ENCODE results near the gene ASTN1. TPM values are rescaled to one million over a fixed set of nuclear protein-coding genes. Genes with fewer than 3 reads are reported as not detected.

Gene ASTN1
- total RNA-seq, 2 donors from 2014 or later, result not detected

- DNase-seq, result no peak
- H3K27ac Mint-ChIP-seq, result no peak overlapping the region
These were observed 132.1 kb downstream of the ASTN1 start for GRCh38 chr1:177032434-177032833.

GRCh38 chr1:177024623-177025022, 139.9 kb downstream of the ASTN1 start:
- no peaks in the 10 kb centered on the region for H3K36me3 Mint-ChIP-seq (ENCODE audit: low read depth)
- H3K27me3 Mint-ChIP-seq, result no peaks in the 10 kb centered on the region
- H3K27ac Mint-ChIP-seq, result no peak overlapping the region
- peaks cover 4% of the 10 kb centered on the region for H3K9me3 ChIP-seq (ENCODE audit: control insufficient read depth, low read length, poor library complexity, severe bottlenecking)
- no peak for ATAC-seq
- H3K4me3 Mint-ChIP-seq, result no peak overlapping the region
- DNase-seq, result no peak
- no peaks in the 10 kb centered on the region for H3K4me1 Mint-ChIP-seq

More at GRCh38 chr1:177032434-177032833, 132.1 kb downstream of the ASTN1 start:
- Mint-ChIP-seq H3K4me3 (no peak overlapping the region), H3K4me1 (no peaks in the 10 kb centered on the region), H3K36me3 (ENCODE audit: low read depth) (no peaks in the 10 kb centered on the region), H3K27me3 (no peaks in the 10 kb centered on the region)
- H3K9me3 ChIP-seq (ENCODE audit: control insufficient read depth, low read length, poor library complexity, severe bottlenecking), result no peaks in the 10 kb centered on the region
- no peak for ATAC-seq

- H3K4me3 Mint-ChIP-seq, result no peak overlapping the region
- no peaks in the 10 kb centered on the region for H3K27me3 Mint-ChIP-seq
- no peaks in the 10 kb centered on the region for H3K4me1 Mint-ChIP-seq
- no peak for ATAC-seq
- no peak overlapping the region for H3K27ac Mint-ChIP-seq
- H3K9me3 ChIP-seq (ENCODE audit: control insufficient read depth, low read length, poor library complexity, severe bottlenecking), result peaks cover 4% of the 10 kb centered on the region
- no peak for DNase-seq
- H3K36me3 Mint-ChIP-seq (ENCODE audit: low read depth), result no peaks in the 10 kb centered on the region
These were observed 140.8 kb downstream of the ASTN1 start for GRCh38 chr1:177023726-177024125.

GRCh38 chr1:177023249-177023648, 141.3 kb downstream of the ASTN1 start:
- H3K9me3 ChIP-seq (ENCODE audit: control insufficient read depth, low read length, poor library complexity, severe bottlenecking), result peaks cover 4% of the 10 kb centered on the region
- Mint-ChIP-seq H3K36me3 (ENCODE audit: low read depth) (no peaks in the 10 kb centered on the region), H3K27me3 (no peaks in the 10 kb centered on the region), H3K4me3 (no peak overlapping the region), H3K27ac (no peak overlapping the region), H3K4me1 (no peaks in the 10 kb centered on the region)
- DNase-seq (no peak), ATAC-seq (no peak)

GRCh38 chr1:177021687-177022086, 142.8 kb downstream of the ASTN1 start:
- H3K4me1 Mint-ChIP-seq, result no peaks in the 10 kb centered on the region
- no peaks in the 10 kb centered on the region for H3K36me3 Mint-ChIP-seq (ENCODE audit: low read depth)

GRCh38 chr1:177020851-177021589, 143.5 kb downstream of the ASTN1 start:
- ATAC-seq, result no peak
- no peak overlapping the region for H3K27ac Mint-ChIP-seq
- DNase-seq, result no peak
- no peaks in the 10 kb centered on the region for H3K27me3 Mint-ChIP-seq
- H3K4me3 Mint-ChIP-seq, result no peak overlapping the region
- peaks cover 4% of the 10 kb centered on the region for H3K9me3 ChIP-seq (ENCODE audit: control insufficient read depth, low read length, poor library complexity, severe bottlenecking)
- no peaks in the 10 kb centered on the region for H3K4me1 Mint-ChIP-seq
- H3K36me3 Mint-ChIP-seq (ENCODE audit: low read depth), result no peaks in the 10 kb centered on the region

More at GRCh38 chr1:177021687-177022086, 142.8 kb downstream of the ASTN1 start:
- H3K9me3 ChIP-seq (ENCODE audit: control insufficient read depth, low read length, poor library complexity, severe bottlenecking), result peaks cover 4% of the 10 kb centered on the region
- no peak overlapping the region for H3K27ac Mint-ChIP-seq
- DNase-seq (no peak), ATAC-seq (no peak)
- no peak overlapping the region for H3K4me3 Mint-ChIP-seq
- H3K27me3 Mint-ChIP-seq, result no peaks in the 10 kb centered on the region

- H3K36me3 Mint-ChIP-seq (ENCODE audit: low read depth), result no peaks in the 10 kb centered on the region
- H3K27me3 Mint-ChIP-seq, result no peaks in the 10 kb centered on the region
- ATAC-seq (no peak), DNase-seq (no peak)
- H3K4me1 Mint-ChIP-seq, result no peaks in the 10 kb centered on the region
- H3K9me3 ChIP-seq (ENCODE audit: control insufficient read depth, low read length, poor library complexity, severe bottlenecking), result no peaks in the 10 kb centered on the region
- no peak overlapping the region for H3K27ac Mint-ChIP-seq
- H3K4me3 Mint-ChIP-seq, result no peak overlapping the region
These were observed 147.1 kb downstream of the ASTN1 start for GRCh38 chr1:177017287-177017852.

GRCh38 chr1:177014325-177014724, 150.2 kb downstream of the ASTN1 start:
- Mint-ChIP-seq H3K36me3 (ENCODE audit: low read depth) (no peaks in the 10 kb centered on the region), H3K4me3 (no peak overlapping the region), H3K27ac (no peak overlapping the region), H3K4me1 (no peaks in the 10 kb centered on the region), H3K27me3 (no peaks in the 10 kb centered on the region)
- ATAC-seq, result no peak
- DNase-seq, result no peak
- no peaks in the 10 kb centered on the region for H3K9me3 ChIP-seq (ENCODE audit: control insufficient read depth, low read length, poor library complexity, severe bottlenecking)

GRCh38 chr1:177012342-177012925, 152.1 kb downstream of the ASTN1 start:
- Mint-ChIP-seq H3K4me3 (no peak overlapping the region), H3K36me3 (ENCODE audit: low read depth) (no peaks in the 10 kb centered on the region), H3K27ac (no peak overlapping the region), H3K4me1 (no peaks in the 10 kb centered on the region), H3K27me3 (no peaks in the 10 kb centered on the region)
- ATAC-seq (no peak), DNase-seq (no peak)
- no peaks in the 10 kb centered on the region for H3K9me3 ChIP-seq (ENCODE audit: control insufficient read depth, low read length, poor library complexity, severe bottlenecking)

GRCh38 chr1:177011508-177011907, 153.0 kb downstream of the ASTN1 start:
- H3K27me3 Mint-ChIP-seq, result no peaks in the 10 kb centered on the region
- no peak for ATAC-seq
- H3K4me3 Mint-ChIP-seq, result no peak overlapping the region
- no peaks in the 10 kb centered on the region for H3K4me1 Mint-ChIP-seq
- no peaks in the 10 kb centered on the region for H3K36me3 Mint-ChIP-seq (ENCODE audit: low read depth)
- no peak overlapping the region for H3K27ac Mint-ChIP-seq
- DNase-seq, result no peak
- H3K9me3 ChIP-seq (ENCODE audit: control insufficient read depth, low read length, poor library complexity, severe bottlenecking), result no peaks in the 10 kb centered on the region

- no peaks in the 10 kb centered on the region for H3K36me3 Mint-ChIP-seq (ENCODE audit: low read depth)
These were observed 154.2 kb downstream of the ASTN1 start for GRCh38 chr1:177010211-177010825.

GRCh38 chr1:177008653-177009052, 155.9 kb downstream of the ASTN1 start:
- H3K4me1 Mint-ChIP-seq, result no peaks in the 10 kb centered on the region
- DNase-seq, result no peak
- H3K36me3 Mint-ChIP-seq (ENCODE audit: low read depth), result no peaks in the 10 kb centered on the region
- no peaks in the 10 kb centered on the region for H3K27me3 Mint-ChIP-seq
- no peak overlapping the region for H3K27ac Mint-ChIP-seq
- ATAC-seq, result no peak
- H3K4me3 Mint-ChIP-seq, result no peak overlapping the region
- no peaks in the 10 kb centered on the region for H3K9me3 ChIP-seq (ENCODE audit: control insufficient read depth, low read length, poor library complexity, severe bottlenecking)

More at GRCh38 chr1:177010211-177010825, 154.2 kb downstream of the ASTN1 start:
- Mint-ChIP-seq H3K4me3 (no peak overlapping the region), H3K4me1 (no peaks in the 10 kb centered on the region), H3K27me3 (no peaks in the 10 kb centered on the region), H3K27ac (no peak overlapping the region)
- DNase-seq (no peak), ATAC-seq (no peak)
- H3K9me3 ChIP-seq (ENCODE audit: control insufficient read depth, low read length, poor library complexity, severe bottlenecking), result no peaks in the 10 kb centered on the region

GRCh38 chr1:177007437-177008161, 156.9 kb downstream of the ASTN1 start:
- Mint-ChIP-seq H3K27me3 (no peaks in the 10 kb centered on the region), H3K4me1 (no peaks in the 10 kb centered on the region), H3K36me3 (ENCODE audit: low read depth) (no peaks in the 10 kb centered on the region), H3K27ac (no peak overlapping the region), H3K4me3 (no peak overlapping the region)
- ATAC-seq, result no peak
- no peaks in the 10 kb centered on the region for H3K9me3 ChIP-seq (ENCODE audit: control insufficient read depth, low read length, poor library complexity, severe bottlenecking)
- DNase-seq, result no peak
